Measurements from ENCODE around the gene BFSP1. TPM values are rescaled to one million over a fixed set of nuclear protein-coding genes. Genes with fewer than 3 reads are reported as not detected.

The BFSP1 gene
- total RNA-seq (ENCODE audit: low replicate concordance) = 0.35 and 2.5 TPM in 2 replicates

DNA sequence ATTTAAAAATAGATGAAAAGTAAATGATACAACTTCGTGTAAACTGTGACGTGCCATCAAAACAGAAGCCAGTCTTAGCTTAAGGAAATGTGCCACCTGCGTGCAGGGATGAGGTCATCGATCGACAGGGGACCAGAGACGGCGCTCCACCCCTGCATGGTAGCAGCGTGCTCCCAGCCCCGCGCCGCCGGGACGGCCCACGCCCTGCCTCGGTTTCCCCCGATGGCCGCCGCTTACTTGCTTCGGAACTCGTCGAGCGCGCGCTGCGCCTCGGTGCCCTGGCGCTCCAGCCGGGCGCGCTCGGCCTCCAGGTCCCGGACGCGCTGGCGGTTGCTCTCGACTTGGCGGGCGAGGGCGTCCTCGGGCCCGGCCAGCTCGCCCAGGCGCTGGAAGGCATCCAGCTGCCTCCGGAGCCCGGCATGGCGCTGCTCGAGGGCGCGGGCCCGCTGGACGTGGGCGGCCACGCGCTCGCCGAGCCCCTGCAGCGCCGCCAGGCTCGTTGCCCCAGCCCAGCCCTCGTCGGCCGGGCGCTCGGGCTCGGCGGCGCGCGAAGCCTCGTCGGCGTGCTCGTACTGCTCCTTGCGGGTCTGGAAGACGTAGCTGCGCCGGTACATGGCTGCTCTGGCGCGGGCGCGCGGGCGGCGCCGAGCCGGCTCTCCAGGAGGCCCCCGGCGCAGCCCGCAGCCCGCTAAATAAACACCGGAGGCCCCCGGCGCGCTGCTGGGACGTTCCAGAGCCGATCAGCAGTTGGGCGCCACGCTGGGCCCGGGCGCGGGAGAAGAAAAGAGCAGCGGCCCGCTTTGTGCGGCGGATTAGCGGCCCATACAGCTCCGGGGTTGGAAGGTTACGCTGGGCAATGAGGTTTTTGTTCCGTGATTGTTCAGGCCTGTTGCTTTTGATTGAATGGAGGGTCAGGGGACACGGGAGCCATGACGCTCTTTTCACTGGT lies at the start of gene BFSP1:
Gene BFSP1, minus strand, starts transcription at position 664 of the 949 bp plus-strand sequence. Its CDS starts 50 bp downstream, at position 614.

DNA sequence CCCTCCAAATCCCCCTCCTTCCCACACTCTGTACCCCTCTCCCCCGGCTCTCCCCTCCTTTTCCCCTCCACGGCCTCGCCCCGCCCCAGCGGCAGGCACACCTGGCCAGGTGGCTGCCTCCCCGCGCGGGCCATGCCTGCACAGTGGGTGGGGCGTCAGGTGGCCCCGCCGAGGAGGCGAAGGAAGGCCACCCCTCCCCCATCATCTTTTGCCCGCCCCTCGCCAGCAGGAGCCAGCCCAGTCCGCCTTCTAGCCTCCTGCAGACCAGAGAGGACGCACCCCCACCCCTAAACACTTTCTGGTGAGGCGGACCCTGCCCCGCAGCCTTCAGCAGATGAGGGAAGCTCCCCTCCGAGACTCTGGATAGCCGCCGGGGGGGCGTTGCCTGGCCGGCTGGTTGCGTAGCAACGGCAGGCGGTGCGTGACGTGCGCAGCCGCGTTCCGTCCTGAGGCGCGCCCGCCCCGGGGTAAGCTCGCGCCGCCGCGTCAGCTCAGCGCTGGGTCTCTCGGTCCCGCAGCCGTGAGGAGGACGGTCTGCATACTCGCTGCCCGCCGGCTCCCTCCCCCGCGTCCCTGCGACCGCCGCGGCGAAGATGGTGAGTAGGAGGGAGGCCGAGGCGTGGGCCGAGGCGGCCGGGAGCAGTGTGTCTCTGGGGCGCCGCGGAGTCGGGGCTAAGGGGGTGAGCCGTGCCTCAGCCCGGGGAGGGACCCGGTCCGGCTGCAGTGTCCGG lies 38.6 kb upstream of the BFSP1 start, which contains the start of gene DSTN:
Gene DSTN, plus strand, starts transcription at position 460 of the 731 bp plus-strand sequence. Its CDS starts 134 bp downstream, at position 594.

Other genes with a start within 250 kb of the BFSP1 start
- 65.3 and 279 TPM in 2 replicates for gene DSTN, start 38.7 kb upstream of the BFSP1 start, total RNA-seq (ENCODE audit: low replicate concordance)
- gene RRBP1, start 150.9 kb upstream of the BFSP1 start, total RNA-seq (ENCODE audit: low replicate concordance) = 131 and 209 TPM in 2 replicates
- not detected in 2 replicates for gene BANF2, start 168.6 kb upstream of the BFSP1 start, total RNA-seq (ENCODE audit: low replicate concordance)